RKO (cell line): Measurements from ENCODE around the gene PARP14.
A peak's percentile ranks its signal among the peaks of the same experiment; 100 is the strongest.
"Not testable (repeated sequence)": the region's sequence is repeated elsewhere in the genome, so short reads cannot be mapped to it uniquely, and the experiment has no call there.

ENCODE experiments used
- DNase-seq: peaks from one replicate; pipeline ENCODE4 v3.0.0-alpha.2; 2016; ENCODE audit warnings: low spot score

PARP14 gene

GRCh38 chr3:122719273-122719921 is 38.8 kb downstream of the PARP14 start:
- DNase-seq, result no peak

GRCh38 chr3:122725106-122725505 is 44.5 kb downstream of the PARP14 start:
- DNase-seq, result no peak

- DNase-seq, result no peak
Measured at GRCh38 chr3:122727294-122727693, 46.7 kb downstream of the PARP14 start.

- no peak for DNase-seq
Measured at GRCh38 chr3:122727766-122728165, 47.1 kb downstream of the PARP14 start.

- DNase-seq, result no peak
Measured at GRCh38 chr3:122728186-122728585, 47.5 kb downstream of the PARP14 start.

- no peak for DNase-seq
Measured at GRCh38 chr3:122728756-122729514, 48.3 kb downstream of the PARP14 start.

GRCh38 chr3:122730240-122730639 is 49.6 kb downstream of the PARP14 start:
- DNase-seq, result no peak

- not testable (repeated sequence) for DNase-seq
Measured at GRCh38 chr3:122732682-122733525, 52.3 kb downstream of the PARP14 start.

- no peak for DNase-seq
Measured at GRCh38 chr3:122739172-122739571, 58.5 kb downstream of the PARP14 start.

GRCh38 chr3:122742234-122742633 is 61.6 kb downstream of the PARP14 start:
- DNase-seq, result no peak

GRCh38 chr3:122743581-122744120 is 63.0 kb downstream of the PARP14 start:
- DNase-seq, result no peak

GRCh38 chr3:122745369-122746021 is 64.9 kb downstream of the PARP14 start:
- peak; percentile 53 for DNase-seq

- DNase-seq, result not testable (repeated sequence)
Measured at GRCh38 chr3:122747295-122747694, 66.7 kb downstream of the PARP14 start.

- DNase-seq, result no peak
Measured at GRCh38 chr3:122748347-122748746, 67.7 kb downstream of the PARP14 start.

GRCh38 chr3:122754929-122755328 is 74.3 kb downstream of the PARP14 start:
- DNase-seq, result peak; percentile 27

- no peak for DNase-seq
Measured at GRCh38 chr3:122755491-122755890, 74.9 kb downstream of the PARP14 start.

GRCh38 chr3:122758877-122759560 is 78.4 kb downstream of the PARP14 start:
- DNase-seq, result no peak

GRCh38 chr3:122760453-122761271 is 80.0 kb downstream of the PARP14 start:
- DNase-seq, result no peak

- DNase-seq, result no peak
Measured at GRCh38 chr3:122766430-122766829, 85.8 kb downstream of the PARP14 start.
